K562 (cell line): ENCODE measurements around the gene ZBTB20. TPM values are rescaled to one million over a fixed set of nuclear protein-coding genes. Genes with fewer than 3 reads are reported as not detected.

Experiments
- ATAC-seq: fragments of 200-7000 bp; cut with Tn5 transposase; 3 replicates; pipeline ENCODE4 v1.9.1; 2020; ENCODE audit warnings: moderate library complexity
- BruUV-seq: library from RNA; stranded (reverse); fragments of 400-500 nt; replicated peaks from 2 replicates; lab custom pipeline; 2021; lab: Mats Ljungman, UMichigan
- CTCF ChIA-PET: fragments of 300-600 bp; formaldehyde crosslinking; extraction: SDS; loops from one replicate; lab custom pipeline; 2021; ENCODE audit warnings: low intra/inter-chr PET ratio; lab: Yijun Ruan, JAX
- POLR2A ChIA-PET: fragments of 300-600, 350-650 bp; sonication (Branson Sonifier 250); formaldehyde crosslinking; extraction: SDS; loops from one replicate; lab custom pipeline; 2021; ENCODE audit warnings: antibody characterized with exemption, inconsistent platforms; lab: Yijun Ruan, JAX
- DNase-seq, 4 experiments: peaks; one replicate each; pipeline versions ENCODE4 v3.0.0 to v3.0.0-alpha.2; 2011 to 2018; ENCODE audit warnings: low spot score in 3 of 4, mixed read lengths in 3 of 4; ENCODE audit errors: extremely low read depth in 1 of 4
- FAIRE-seq: peaks from 2 replicates; lab custom pipeline; 2011; peaks lifted over from hg19 to GRCh38; lab: Jason Lieb, UNC
- H2AFZ ChIP-seq: 2 replicates; pipeline ENCODE4 v1.6.0; 2011; ENCODE audit warnings: low read depth, low read length, control low read depth, inconsistent platforms
- H3K27ac ChIP-seq: fragments of 200-600 bp; 3 replicates; pipeline ENCODE4 v1.8.0; 2011; ENCODE audit warnings: low read depth, mild to moderate bottlenecking, control low read depth, inconsistent platforms, low read length, moderate library complexity, mixed read lengths; ENCODE audit errors: extremely low read depth
- H3K27me3 ChIP-seq, 2 experiments: fragments of 300-600 bp in 1 of 2; 2 replicates in 1 of 2; 3 replicates in 1 of 2; pipeline versions ENCODE4 v1.6.0 to v1.8.0; 2011; ENCODE audit warnings: inconsistent platforms in 2 of 2, low read length in 2 of 2, mild to moderate bottlenecking in 1 of 2, mixed read lengths in 1 of 2, moderate library complexity in 1 of 2; ENCODE audit not compliant: control insufficient read depth in 2 of 2, insufficient read depth in 2 of 2
- H3K36me3 ChIP-seq: fragments of 300-600 bp; 3 replicates; pipeline ENCODE4 v1.8.0; 2011; ENCODE audit warnings: mild to moderate bottlenecking, low read length, inconsistent platforms; ENCODE audit not compliant: control insufficient read depth, insufficient read depth
- H3K4me1 ChIP-seq, 2 experiments: fragments of 200-600 bp in 1 of 2; replicated peaks in 1 of 2; 2 replicates in 1 of 2; 3 replicates in 1 of 2; pipeline versions ENCODE4 v1.5.1 to v1.8.0; 2011; ENCODE audit warnings: inconsistent platforms in 2 of 2, low read length in 2 of 2, mild to moderate bottlenecking in 1 of 2, mixed read lengths in 1 of 2, moderate library complexity in 1 of 2; ENCODE audit not compliant: control insufficient read depth in 2 of 2, insufficient read depth in 2 of 2
- H3K4me2 ChIP-seq: 2 replicates; pipeline ENCODE4 v1.6.1; 2011; ENCODE audit warnings: low read length, control low read depth, inconsistent platforms, mixed read lengths; ENCODE audit not compliant: insufficient read depth
- H3K4me3 ChIP-seq: fragments of 200-600 bp; sonication (generic), shearing (Covaris generic); 2 replicates; pipeline ENCODE4 v1.5.1; 2016; ENCODE audit warnings: control low read depth, inconsistent platforms
- H3K79me2 ChIP-seq: fragments of 200-600 bp; 3 replicates; pipeline ENCODE4 v1.8.0; 2011; ENCODE audit warnings: low read length, inconsistent platforms; ENCODE audit not compliant: control insufficient read depth, insufficient read depth
- H3K9ac ChIP-seq, 2 experiments: 2 replicates each; pipeline versions ENCODE4 v1.6.0 to v1.6.1; 2011; ENCODE audit warnings: low read depth in 2 of 2, low read length in 2 of 2, control low read depth in 1 of 2, inconsistent platforms in 1 of 2, mild to moderate bottlenecking in 1 of 2, mixed read lengths in 1 of 2; ENCODE audit not compliant: insufficient read depth in 1 of 2
- H3K9me1 ChIP-seq: one replicate; pipeline ENCODE4 v1.6.0; 2011; ENCODE audit warnings: inconsistent platforms, mild to moderate bottlenecking, low read length, moderate library complexity; ENCODE audit not compliant: control insufficient read depth, insufficient read depth
- H3K9me3 ChIP-seq: replicated peaks from 2 replicates; pipeline ENCODE4 v1.5.1; 2011; ENCODE audit warnings: low read depth, low read length, inconsistent platforms; ENCODE audit not compliant: control insufficient read depth, insufficient read depth
- H4K20me1 ChIP-seq: replicated peaks from 2 replicates; pipeline ENCODE4 v1.6.1; 2011; ENCODE audit warnings: low read length, inconsistent platforms, mixed read lengths; ENCODE audit not compliant: control insufficient read depth, insufficient read depth
- ARID2 ChIP-seq: fragments of 450-650 bp; IDR thresholded peaks from 2 replicates; pipeline ENCODE4 v1.6.1; 2017; ENCODE audit warnings: antibody characterized with exemption, mild to moderate bottlenecking
- ATF1 ChIP-seq, 2 experiments: fragments of 450-650 bp in 1 of 2; IDR thresholded peaks; 2 replicates each; pipeline ENCODE4 v1.6.1; 2016; ENCODE audit warnings: missing compliant biosample characterization in 1 of 2, missing genetic modification characterization in 1 of 2
- LARP7 ChIP-seq: fragments of 450-650 bp; IDR thresholded peaks from 2 replicates; pipeline ENCODE4 v1.6.1; 2016
- PHB2 ChIP-seq: fragments of 450-650 bp; IDR thresholded peaks from 2 replicates; pipeline ENCODE4 v1.6.1; 2017; ENCODE audit warnings: low read depth
- PML ChIP-seq: IDR thresholded peaks from 2 replicates; pipeline ENCODE4 v1.6.1; 2012; ENCODE audit warnings: low read length, inconsistent platforms
- RB1 ChIP-seq: fragments of 450-650 bp; IDR thresholded peaks from 2 replicates; pipeline ENCODE4 v1.6.1; 2017; ENCODE audit warnings: low read depth, mild to moderate bottlenecking
- RBM34 ChIP-seq: fragments of 200-400 bp; formaldehyde crosslinking; IDR thresholded peaks from 2 replicates; pipeline ENCODE4 v1.6.1; 2018; ENCODE audit warnings: low read length, borderline replicate concordance; ENCODE audit not compliant: insufficient read depth
- TFAM ChIP-seq: fragments of 250-450 bp; sonication (Bioruptor Pico); conservative IDR thresholded peaks from 2 replicates; pipeline ENCODE4 v1.5.0; 2021; ENCODE audit warnings: mild to moderate bottlenecking, moderate library complexity
- ZNF140 ChIP-seq: fragments of 250-450 bp; sonication (Bioruptor Pico); IDR thresholded peaks from 2 replicates; pipeline ENCODE4 v1.8.0; 2021; ENCODE audit warnings: moderate library complexity, mild to moderate bottlenecking, inconsistent platforms
- ZNF316 ChIP-seq: fragments of 450-650 bp; IDR thresholded peaks from 2 replicates; pipeline ENCODE4 v1.6.1; 2016
- ZNF347 ChIP-seq: fragments of 450-650 bp; formaldehyde crosslinking; IDR thresholded peaks from 2 replicates; pipeline ENCODE4 v1.4.0; 2020; ENCODE audit warnings: low read depth, mild to moderate bottlenecking, moderate library complexity
- WGBS: fragments of 100-300 bp; shearing (Covaris generic); methylation state at CpG from one replicate; pipeline ENCODE4 v1.1.6; 2016; ENCODE audit warnings: low coverage, mixed read lengths; ENCODE audit not compliant: insufficient coverage; ENCODE audit errors: missing lambda C conversion rate; 5-methylcytosine and 5-hydroxymethylcytosine counted together
- in situ Hi-C: fragments of 300-500 bp; cut with MboI; formaldehyde crosslinking; loops from 4 replicates; pipeline ENCODE4 v1.15.0; 2018; ENCODE audit warnings: inconsistent platforms, mixed read lengths
- intact Hi-C: fragments of 100-400 bp; cut with micrococcal nuclease; formaldehyde crosslinking; loops from 2 replicates; pipeline ENCODE4 v1.14.2; 2022
- polyA plus RNA-seq, 8 experiments: library from polyadenylated mRNA; depleted of rRNA in 4 of 8; stranded (reverse) in 5 of 8; unstranded in 3 of 8; fragments of >200 nt; fragmentation: Nextera tagmentation in 2 of 8; fragmentation: Illumina TruSeq in 1 of 8; extraction: Ambion mirVana in 2 of 8; extraction: Trizol in 1 of 8; gene quantifications; 2 replicates each; pipeline versions ENCODE4 v1.2.1 to v1.2.3, GENCODE V29; 2011 to 2014; ENCODE audit warnings: inconsistent platforms in 1 of 8, missing spikeins in 1 of 8
- total RNA-seq, 7 experiments: library from RNA; depleted of rRNA in 6 of 7; stranded (reverse); fragments of >200 nt in 6 of 7; fragmentation: Illumina TruSeq in 2 of 7; extraction: Trizol in 2 of 7; gene quantifications; 2 replicates each; pipeline versions ENCODE4 v1.2.1 to v1.2.3, GENCODE V29; 2011 to 2021; ENCODE audit warnings: low replicate concordance in 1 of 7
- TF ChIP-seq, protein P1 (sequence below): fragments of 450-650 bp; IDR thresholded peaks from 2 replicates; pipeline ENCODE4 v1.6.1; 2016; ENCODE audit warnings: low read depth
- TF ChIP-seq, protein P2 (sequence below): fragments of 450-650 bp; formaldehyde crosslinking; IDR thresholded peaks from 2 replicates; pipeline ENCODE4 v1.4.0; 2020; ENCODE audit warnings: mild to moderate bottlenecking
- TF ChIP-seq, protein P3 (sequence below): fragments of 450-650 bp; IDR thresholded peaks from 2 replicates; pipeline ENCODE4 v1.6.1; 2016; ENCODE audit warnings: mild to moderate bottlenecking

ZBTB20 gene
- total and polyA plus RNA-seq, 9 of the 15 experiments (the other 6 are each of a cell fraction or from before 2014, with no cell fraction given), result 0.17 to 1.7 (median 0.45) TPM

DNA sequence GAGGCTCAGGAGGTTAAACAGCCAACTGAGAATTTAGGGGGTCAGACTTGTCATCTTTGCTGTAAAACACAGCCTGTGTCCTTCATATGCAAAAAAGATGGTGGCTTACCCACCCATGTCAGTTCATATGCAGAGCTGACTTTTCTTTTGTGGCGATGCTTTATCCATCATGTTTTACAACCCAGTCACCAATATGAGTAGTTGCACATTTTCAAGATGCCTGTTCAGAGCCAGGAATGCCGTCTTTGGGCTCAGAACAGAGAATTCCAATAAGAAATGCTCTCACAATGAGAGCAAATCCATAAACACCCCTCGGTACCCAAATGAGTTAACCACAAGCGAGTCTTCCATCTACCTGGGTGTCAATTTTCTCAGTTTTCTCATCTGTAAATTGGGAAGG, 769.7 kb downstream of the ZBTB20 start:
- POLR2A ChIA-PET, result no interaction called here
- intact Hi-C loops, result no loop called here
- no peaks in the 10 kb centered on the region for H3K9me3 ChIP-seq
- no peaks in the 10 kb centered on the region for H3K36me3 ChIP-seq
- no peak overlapping the region for H3K4me2 ChIP-seq
- no peaks in the 10 kb centered on the region for H3K27me3 ChIP-seq
- no peak overlapping the region for H2AFZ ChIP-seq
- TF ChIP-seq ATF1 (CRISPR knock-in tag; IDR thresholded peaks at IDR 0.05), result no peak
- TF ChIP-seq ATF1 (tag; IDR thresholded peaks at IDR 0.05), result no peak
- TF ChIP-seq, protein P1, sequence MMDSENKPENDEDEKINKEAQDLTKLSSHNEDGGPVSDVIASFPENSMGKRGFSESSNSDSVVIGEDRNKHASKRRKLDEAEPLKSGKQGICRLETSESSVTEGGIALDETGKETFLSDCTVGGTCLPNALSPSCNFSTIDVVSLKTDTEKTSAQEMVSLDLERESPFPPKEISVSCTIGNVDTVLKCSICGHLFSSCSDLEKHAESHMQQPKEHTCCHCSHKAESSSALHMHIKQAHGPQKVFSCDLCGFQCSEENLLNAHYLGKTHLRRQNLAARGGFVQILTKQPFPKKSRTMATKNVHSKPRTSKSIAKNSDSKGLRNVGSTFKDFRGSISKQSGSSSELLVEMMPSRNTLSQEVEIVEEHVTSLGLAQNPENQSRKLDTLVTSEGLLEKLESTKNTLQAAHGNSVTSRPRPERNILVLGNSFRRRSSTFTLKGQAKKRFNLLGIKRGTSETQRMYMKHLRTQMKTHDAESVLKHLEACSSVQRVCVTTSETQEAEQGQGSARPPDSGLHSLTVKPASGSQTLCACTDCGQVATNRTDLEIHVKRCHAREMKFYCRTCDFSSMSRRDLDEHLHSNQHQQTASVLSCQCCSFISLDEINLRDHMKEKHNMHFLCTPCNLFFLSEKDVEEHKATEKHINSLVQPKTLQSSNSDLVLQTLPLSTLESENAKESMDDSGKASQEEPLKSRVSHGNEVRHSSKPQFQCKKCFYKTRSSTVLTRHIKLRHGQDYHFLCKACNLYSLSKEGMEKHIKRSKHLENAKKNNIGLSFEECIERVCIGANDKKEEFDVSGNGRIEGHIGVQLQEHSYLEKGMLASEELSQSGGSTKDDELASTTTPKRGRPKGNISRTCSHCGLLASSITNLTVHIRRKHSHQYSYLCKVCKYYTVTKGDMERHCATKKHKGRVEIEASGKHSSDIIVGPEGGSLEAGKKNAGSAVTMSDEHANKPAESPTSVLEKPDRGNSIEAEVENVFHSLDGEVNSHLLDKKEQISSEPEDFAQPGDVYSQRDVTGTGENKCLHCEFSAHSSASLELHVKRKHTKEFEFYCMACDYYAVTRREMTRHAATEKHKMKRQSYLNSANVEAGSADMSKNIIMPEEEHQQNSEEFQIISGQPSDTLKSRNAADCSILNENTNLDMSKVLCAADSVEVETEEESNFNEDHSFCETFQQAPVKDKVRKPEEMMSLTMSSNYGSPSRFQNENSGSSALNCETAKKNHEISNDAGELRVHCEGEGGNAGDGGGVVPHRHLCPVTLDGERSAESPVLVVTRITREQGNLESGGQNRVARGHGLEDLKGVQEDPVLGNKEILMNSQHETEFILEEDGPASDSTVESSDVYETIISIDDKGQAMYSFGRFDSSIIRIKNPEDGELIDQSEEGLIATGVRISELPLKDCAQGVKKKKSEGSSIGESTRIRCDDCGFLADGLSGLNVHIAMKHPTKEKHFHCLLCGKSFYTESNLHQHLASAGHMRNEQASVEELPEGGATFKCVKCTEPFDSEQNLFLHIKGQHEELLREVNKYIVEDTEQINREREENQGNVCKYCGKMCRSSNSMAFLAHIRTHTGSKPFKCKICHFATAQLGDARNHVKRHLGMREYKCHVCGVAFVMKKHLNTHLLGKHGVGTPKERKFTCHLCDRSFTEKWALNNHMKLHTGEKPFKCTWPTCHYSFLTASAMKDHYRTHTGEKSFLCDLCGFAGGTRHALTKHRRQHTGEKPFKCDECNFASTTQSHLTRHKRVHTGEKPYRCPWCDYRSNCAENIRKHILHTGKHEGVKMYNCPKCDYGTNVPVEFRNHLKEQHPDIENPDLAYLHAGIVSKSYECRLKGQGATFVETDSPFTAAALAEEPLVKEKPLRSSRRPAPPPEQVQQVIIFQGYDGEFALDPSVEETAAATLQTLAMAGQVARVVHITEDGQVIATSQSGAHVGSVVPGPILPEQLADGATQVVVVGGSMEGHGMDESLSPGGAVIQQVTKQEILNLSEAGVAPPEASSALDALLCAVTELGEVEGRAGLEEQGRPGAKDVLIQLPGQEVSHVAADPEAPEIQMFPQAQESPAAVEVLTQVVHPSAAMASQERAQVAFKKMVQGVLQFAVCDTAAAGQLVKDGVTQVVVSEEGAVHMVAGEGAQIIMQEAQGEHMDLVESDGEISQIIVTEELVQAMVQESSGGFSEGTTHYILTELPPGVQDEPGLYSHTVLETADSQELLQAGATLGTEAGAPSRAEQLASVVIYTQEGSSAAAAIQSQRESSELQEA, result no peak
- TF ChIP-seq RBM34, result no peak
- TF ChIP-seq RB1, result no peak
- TF ChIP-seq, protein P2, sequence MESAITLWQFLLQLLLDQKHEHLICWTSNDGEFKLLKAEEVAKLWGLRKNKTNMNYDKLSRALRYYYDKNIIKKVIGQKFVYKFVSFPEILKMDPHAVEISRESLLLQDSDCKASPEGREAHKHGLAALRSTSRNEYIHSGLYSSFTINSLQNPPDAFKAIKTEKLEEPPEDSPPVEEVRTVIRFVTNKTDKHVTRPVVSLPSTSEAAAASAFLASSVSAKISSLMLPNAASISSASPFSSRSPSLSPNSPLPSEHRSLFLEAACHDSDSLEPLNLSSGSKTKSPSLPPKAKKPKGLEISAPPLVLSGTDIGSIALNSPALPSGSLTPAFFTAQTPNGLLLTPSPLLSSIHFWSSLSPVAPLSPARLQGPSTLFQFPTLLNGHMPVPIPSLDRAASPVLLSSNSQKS, result no peak
- TF ChIP-seq PML, result no peak
- no peak for TF ChIP-seq ARID2
- TF ChIP-seq, protein P3, sequence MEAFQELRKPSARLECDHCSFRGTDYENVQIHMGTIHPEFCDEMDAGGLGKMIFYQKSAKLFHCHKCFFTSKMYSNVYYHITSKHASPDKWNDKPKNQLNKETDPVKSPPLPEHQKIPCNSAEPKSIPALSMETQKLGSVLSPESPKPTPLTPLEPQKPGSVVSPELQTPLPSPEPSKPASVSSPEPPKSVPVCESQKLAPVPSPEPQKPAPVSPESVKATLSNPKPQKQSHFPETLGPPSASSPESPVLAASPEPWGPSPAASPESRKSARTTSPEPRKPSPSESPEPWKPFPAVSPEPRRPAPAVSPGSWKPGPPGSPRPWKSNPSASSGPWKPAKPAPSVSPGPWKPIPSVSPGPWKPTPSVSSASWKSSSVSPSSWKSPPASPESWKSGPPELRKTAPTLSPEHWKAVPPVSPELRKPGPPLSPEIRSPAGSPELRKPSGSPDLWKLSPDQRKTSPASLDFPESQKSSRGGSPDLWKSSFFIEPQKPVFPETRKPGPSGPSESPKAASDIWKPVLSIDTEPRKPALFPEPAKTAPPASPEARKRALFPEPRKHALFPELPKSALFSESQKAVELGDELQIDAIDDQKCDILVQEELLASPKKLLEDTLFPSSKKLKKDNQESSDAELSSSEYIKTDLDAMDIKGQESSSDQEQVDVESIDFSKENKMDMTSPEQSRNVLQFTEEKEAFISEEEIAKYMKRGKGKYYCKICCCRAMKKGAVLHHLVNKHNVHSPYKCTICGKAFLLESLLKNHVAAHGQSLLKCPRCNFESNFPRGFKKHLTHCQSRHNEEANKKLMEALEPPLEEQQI, result no peak
- no peak for TF ChIP-seq ZNF316
- TF ChIP-seq TFAM (CRISPR knock-in tag), result no peak
- TF ChIP-seq LARP7, result no peak
- TF ChIP-seq PHB2, result no peak
- TF ChIP-seq ZNF347 (CRISPR knock-in tag), result no peak
- TF ChIP-seq ZNF140 (CRISPR knock-in tag), result no peak
- in situ Hi-C loops, result no loop called here
- ATAC-seq, result no peak
- H3K4me3 ChIP-seq, result no peak overlapping the region
- H3K27ac ChIP-seq, result no peak overlapping the region
- no peak for FAIRE-seq
- H3K9me1 ChIP-seq, result no peaks in the 10 kb centered on the region
- CTCF ChIA-PET, result no interaction called here
- no peaks in the 10 kb centered on the region for H4K20me1 ChIP-seq
- H3K79me2 ChIP-seq, result no peaks in the 10 kb centered on the region
- no peaks in the 10 kb centered on the region for H3K4me1 ChIP-seq
- BruUV-seq, result no TSS peak
- no peak for DNase-seq
- no peak overlapping the region for H3K9ac ChIP-seq
- 2% methylated on average over 4 of the region's 4 CpGs for WGBS
